T-helper 2 cell treated with Interferon-gamma antibody and Interleukin-4, amounts not matched to agents 5 μg/mL and 100 μg/mL, for 36 hours (primary cell): ENCODE results near the gene RGR.
A peak's percentile ranks its signal among the peaks of the same experiment; 100 is the strongest.

Experiments
- DNase-seq: peaks from one replicate; pipeline ENCODE4 v3.0.0; 2021; ENCODE audit warnings: low spot score
- H3K27ac Mint-ChIP-seq: one replicate; pipeline ENCODE4 v1.8.0; 2021; ENCODE audit warnings: mild to moderate bottlenecking, mixed read lengths
- H3K27me3 Mint-ChIP-seq: one replicate; pipeline ENCODE4 v1.8.0; 2021; ENCODE audit warnings: low read depth, mixed read lengths
- H3K36me3 Mint-ChIP-seq: one replicate; pipeline ENCODE4 v1.8.0; 2021; ENCODE audit warnings: low read depth, mixed read lengths
- H3K4me1 Mint-ChIP-seq: one replicate; pipeline ENCODE4 v1.8.0; 2021; ENCODE audit warnings: low read depth, mixed read lengths
- H3K4me3 Mint-ChIP-seq: one replicate; pipeline ENCODE4 v1.8.0; 2022; ENCODE audit warnings: mild to moderate bottlenecking, moderate library complexity, mixed read lengths
- H3K9me3 Mint-ChIP-seq: one replicate; pipeline ENCODE4 v1.8.0; 2021; ENCODE audit warnings: mixed read lengths

The RGR gene

DNA sequence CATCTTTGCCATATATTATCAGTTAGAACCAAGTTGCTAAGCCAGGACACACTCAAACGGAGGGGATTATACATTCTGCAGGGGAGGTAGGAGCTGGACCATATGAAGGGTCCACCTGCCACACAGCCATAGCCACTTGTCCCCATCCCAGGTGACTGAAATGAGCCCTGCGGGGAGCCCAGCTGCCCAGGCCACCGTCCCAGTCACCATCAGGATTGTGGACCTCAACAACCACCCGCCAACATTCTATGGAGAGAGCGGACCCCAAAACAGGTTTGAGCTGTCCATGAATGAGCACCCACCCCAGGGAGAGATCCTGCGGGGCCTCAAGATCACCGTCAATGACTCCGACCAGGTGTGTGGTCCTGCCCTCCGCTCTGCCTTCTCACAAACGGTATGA lies 36.8 kb upstream of the RGR start:
- no peaks in the 10 kb centered on the region for H3K4me1 Mint-ChIP-seq
- no peak for DNase-seq
- H3K36me3 Mint-ChIP-seq, result no peaks in the 10 kb centered on the region
- H3K27me3 Mint-ChIP-seq, result peaks cover 6% of the 10 kb centered on the region
- no peak overlapping the region for H3K27ac Mint-ChIP-seq
- H3K9me3 Mint-ChIP-seq, result no peaks in the 10 kb centered on the region
- H3K4me3 Mint-ChIP-seq, result no peak overlapping the region

DNA sequence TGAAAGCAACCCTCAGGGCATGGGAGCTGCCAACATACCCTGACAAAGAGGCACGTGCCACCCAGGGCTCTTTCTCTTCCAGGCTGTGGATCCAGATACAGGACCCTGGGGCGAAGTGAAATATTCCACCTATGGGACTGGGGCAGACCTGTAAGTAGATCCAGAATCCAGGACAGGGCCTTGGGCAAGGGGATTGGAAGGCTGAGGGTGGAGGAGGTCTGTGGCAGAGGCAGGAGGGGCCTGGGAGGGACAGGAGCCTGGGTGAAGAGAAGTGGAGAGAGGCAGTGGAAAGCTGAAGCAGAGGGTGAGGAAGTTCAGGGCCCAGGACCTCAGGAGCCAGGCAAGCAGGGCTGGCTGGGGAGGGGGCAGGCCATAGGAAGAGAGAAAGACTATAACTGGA lies 33.3 kb upstream of the RGR start:
- H3K36me3 Mint-ChIP-seq, result no peaks in the 10 kb centered on the region
- H3K4me1 Mint-ChIP-seq, result peaks cover 2% of the 10 kb centered on the region
- H3K27me3 Mint-ChIP-seq, result peaks cover 6% of the 10 kb centered on the region
- no peak overlapping the region for H3K4me3 Mint-ChIP-seq
- no peaks in the 10 kb centered on the region for H3K9me3 Mint-ChIP-seq
- H3K27ac Mint-ChIP-seq, result no peak overlapping the region
- no peak for DNase-seq

DNA sequence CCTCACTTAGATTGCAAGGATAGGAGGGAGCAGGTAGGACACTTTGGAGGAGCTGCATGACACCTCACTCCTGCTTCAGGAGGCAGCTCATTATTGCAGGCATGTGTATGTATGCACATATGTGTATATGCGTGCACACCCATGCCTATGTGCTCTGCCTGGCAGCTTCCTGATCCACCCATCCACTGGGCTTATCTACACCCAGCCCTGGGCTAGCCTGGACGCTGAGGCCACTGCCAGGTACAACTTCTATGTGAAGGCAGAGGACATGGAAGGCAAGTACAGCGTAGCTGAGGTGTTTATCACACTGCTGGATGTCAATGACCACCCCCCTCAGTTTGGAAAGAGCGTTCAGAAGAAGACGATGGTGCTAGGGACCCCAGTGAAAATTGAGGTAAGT lies 32.8 kb upstream of the RGR start:
- H3K4me3 Mint-ChIP-seq, result no peak overlapping the region

DNA sequence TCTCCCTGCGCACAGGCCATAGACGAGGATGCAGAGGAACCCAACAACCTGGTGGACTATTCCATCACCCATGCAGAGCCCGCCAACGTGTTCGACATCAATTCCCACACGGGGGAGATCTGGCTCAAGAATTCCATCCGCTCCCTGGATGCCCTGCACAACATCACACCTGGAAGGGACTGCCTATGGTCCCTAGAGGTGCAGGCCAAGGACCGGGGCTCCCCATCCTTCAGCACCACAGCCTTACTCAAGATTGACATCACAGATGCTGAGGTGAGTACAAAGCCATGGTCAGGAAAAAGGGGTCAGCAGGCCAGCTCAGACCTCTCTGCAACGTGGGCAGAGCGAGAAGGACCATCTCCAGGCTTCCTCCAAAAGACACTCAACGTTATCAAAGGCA lies 31.8 kb upstream of the RGR start:
- DNase-seq, result no peak
- H3K36me3 Mint-ChIP-seq, result no peaks in the 10 kb centered on the region
- H3K27me3 Mint-ChIP-seq, result no peaks in the 10 kb centered on the region
- peaks cover 2% of the 10 kb centered on the region for H3K4me1 Mint-ChIP-seq
- no peak overlapping the region for H3K4me3 Mint-ChIP-seq
- no peak overlapping the region for H3K27ac Mint-ChIP-seq
- H3K9me3 Mint-ChIP-seq, result no peaks in the 10 kb centered on the region

More for the DNA sequence above, 32.8 kb upstream of the RGR start:
- no peaks in the 10 kb centered on the region for H3K36me3 Mint-ChIP-seq
- no peak for DNase-seq
- no peak overlapping the region for H3K27ac Mint-ChIP-seq
- H3K9me3 Mint-ChIP-seq, result no peaks in the 10 kb centered on the region
- peaks cover 2% of the 10 kb centered on the region for H3K4me1 Mint-ChIP-seq
- peaks cover 4% of the 10 kb centered on the region for H3K27me3 Mint-ChIP-seq

DNA sequence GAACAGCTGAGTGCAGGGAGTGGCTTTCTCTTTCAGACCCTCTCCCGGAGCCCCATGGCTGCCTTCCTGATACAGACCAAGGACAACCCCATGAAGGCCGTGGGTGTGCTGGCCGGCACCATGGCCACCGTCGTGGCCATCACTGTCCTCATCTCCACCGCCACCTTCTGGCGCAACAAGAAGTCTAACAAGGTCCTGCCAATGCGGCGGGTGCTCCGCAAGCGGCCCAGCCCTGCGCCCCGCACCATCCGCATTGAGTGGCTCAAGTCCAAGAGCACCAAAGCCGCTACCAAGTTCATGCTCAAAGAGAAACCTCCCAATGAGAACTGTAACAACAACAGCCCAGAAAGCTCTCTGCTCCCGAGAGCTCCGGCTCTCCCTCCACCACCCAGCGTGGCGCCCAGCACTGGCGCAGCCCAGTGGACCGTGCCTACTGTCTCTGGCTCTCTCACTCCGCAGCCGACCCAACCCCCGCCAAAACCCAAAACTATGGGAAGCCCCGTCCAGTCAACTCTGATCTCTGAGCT lies 30.7 kb upstream of the RGR start:
- Mint-ChIP-seq H3K9me3 (peaks cover under 1% of the 10 kb centered on the region), H3K4me1 (peaks cover 2% of the 10 kb centered on the region), H3K36me3 (no peaks in the 10 kb centered on the region), H3K27me3 (no peaks in the 10 kb centered on the region), H3K4me3 (peak overlapping the region; percentile 33), H3K27ac (no peak overlapping the region)
- DNase-seq, result no peak

DNA sequence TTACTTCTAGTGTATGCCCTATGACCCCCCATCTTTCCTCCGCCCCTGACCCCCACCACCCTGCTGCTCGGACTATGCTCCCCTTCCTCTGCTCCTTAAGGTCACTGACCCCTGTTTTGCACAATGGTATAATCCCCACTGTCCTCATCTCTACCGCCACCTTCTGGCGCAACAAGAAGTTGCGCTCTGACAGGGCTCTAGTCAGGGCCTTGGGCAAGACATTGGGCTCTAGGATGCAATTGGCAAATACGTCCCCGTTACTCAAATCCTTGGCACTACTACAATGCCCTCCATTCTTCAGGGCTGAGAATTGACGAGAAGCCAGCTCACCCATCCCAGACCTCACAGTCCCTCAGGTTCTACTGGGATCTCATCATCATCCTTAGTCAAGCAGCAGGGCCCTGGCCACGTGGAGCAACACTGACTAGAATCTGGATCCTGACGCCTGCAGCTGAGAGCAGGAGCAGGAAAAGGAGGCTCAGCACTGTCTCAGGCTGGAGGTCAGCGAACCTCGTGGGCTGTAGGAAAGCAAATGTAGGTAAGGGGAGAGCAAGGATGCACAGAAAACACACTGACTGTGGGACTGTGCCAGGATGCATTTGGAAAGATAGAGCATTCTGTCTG lies 30.1 kb upstream of the RGR start:
- H3K4me1 Mint-ChIP-seq, result peaks cover 2% of the 10 kb centered on the region
- H3K27ac Mint-ChIP-seq, result no peak overlapping the region
- no peaks in the 10 kb centered on the region for H3K27me3 Mint-ChIP-seq
- H3K36me3 Mint-ChIP-seq, result no peaks in the 10 kb centered on the region
- H3K4me3 Mint-ChIP-seq, result peak overlapping the region; percentile 33
- H3K9me3 Mint-ChIP-seq, result peaks cover 6% of the 10 kb centered on the region
- peak; percentile 16 for DNase-seq

DNA sequence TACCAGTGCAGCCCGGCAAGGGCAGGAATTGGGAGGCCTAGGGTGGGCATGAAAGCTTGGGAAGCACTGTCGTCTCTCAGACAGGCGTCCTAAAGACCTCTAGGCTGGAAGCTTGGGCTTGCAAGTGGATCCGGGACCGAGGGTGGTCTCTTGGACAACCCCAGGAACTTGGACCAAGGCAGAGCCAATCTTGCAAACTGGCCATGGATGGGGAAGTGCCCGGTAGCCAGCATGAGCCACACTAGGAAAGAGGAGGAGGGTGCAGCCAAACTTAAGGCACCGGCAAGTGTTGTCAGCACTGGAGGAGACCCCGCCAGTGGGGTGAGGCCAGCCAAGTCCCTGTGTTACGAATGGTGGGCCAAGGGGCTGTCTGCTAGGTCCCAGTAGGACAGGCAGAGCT lies 28.0 kb upstream of the RGR start:
- peaks cover 2% of the 10 kb centered on the region for H3K4me1 Mint-ChIP-seq
- peaks cover 6% of the 10 kb centered on the region for H3K9me3 Mint-ChIP-seq
- DNase-seq, result no peak
- no peaks in the 10 kb centered on the region for H3K27me3 Mint-ChIP-seq
- H3K36me3 Mint-ChIP-seq, result no peaks in the 10 kb centered on the region
- H3K4me3 Mint-ChIP-seq, result no peak overlapping the region
- no peak overlapping the region for H3K27ac Mint-ChIP-seq

DNA sequence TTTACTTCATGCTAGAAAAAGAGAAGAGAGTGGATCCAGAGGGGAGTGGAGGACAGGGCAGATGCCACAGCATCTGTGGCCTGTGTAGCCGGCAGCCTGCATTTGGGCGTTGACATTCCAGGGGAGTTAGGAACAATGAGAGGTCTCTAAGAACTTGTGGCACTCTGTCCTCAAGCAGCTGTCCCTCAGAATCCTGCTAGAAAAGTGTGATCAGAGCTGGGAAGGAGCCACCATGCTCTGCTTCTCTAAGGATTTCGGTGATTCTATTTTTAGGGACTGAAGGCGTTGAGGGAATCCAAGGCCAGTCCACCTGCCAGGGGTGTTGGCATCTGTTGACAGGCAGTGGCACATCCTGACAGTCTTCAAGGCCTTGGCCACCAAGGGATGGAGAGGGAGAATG lies 27.1 kb upstream of the RGR start:
- DNase-seq, result no peak
- Mint-ChIP-seq H3K27ac (no peak overlapping the region), H3K27me3 (no peaks in the 10 kb centered on the region), H3K36me3 (no peaks in the 10 kb centered on the region), H3K4me1 (peaks cover 2% of the 10 kb centered on the region), H3K9me3 (peaks cover 6% of the 10 kb centered on the region), H3K4me3 (no peak overlapping the region)

DNA sequence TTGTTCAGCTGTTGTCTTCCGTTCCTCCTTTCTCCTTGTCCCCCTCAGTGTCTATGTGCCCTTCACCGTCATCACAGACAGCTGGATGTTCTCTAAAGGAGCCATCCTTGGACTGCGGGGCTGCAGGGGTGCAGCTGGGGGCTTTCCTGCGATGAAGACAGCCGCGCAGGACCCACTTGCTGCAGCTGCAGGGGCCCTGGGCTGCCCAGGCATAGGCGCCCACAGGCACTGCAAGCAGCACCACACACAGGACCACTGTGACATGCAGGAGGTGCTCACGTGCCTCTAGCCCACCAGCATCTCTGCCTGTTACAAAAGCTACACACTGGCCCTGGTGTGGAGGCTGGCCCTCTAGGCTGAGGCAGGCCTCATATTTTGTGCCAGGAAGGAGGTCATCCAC lies 22.9 kb upstream of the RGR start:
- Mint-ChIP-seq H3K4me3 (no peak overlapping the region), H3K27me3 (no peaks in the 10 kb centered on the region), H3K27ac (no peak overlapping the region), H3K4me1 (no peaks in the 10 kb centered on the region), H3K9me3 (peaks cover 6% of the 10 kb centered on the region), H3K36me3 (no peaks in the 10 kb centered on the region)
- no peak for DNase-seq

DNA sequence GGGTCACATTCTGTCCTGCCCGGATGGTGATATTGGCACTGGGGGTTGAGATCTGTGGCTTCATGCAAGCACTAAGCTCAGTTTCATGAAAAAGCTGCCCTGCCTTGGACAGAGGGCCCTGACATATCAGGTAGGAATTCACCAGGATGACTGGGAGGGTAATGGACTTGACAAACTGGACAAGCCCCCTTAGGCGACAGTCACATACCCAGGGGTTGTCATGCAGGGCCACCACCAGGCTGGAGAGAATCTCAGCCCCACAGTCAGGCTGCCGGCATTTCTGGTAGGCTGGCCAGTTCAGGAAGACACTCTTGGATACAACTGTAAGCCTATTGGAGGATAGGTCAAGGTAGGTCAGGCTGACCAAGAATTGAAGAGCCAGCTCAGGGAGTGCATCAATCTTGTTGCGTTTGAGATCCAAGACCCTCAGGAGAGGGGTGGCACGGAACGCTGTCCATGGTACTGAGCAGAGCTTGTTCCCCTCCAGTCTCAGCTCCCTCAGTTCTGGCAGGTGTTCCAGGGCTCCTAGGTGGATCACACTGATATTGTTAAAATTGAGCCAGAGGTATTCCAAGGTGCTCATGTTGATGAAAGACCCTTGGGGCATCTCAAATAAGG lies 20.3 kb upstream of the RGR start:
- Mint-ChIP-seq H3K27ac (no peak overlapping the region), H3K4me1 (no peaks in the 10 kb centered on the region), H3K9me3 (peaks cover 1% of the 10 kb centered on the region), H3K36me3 (no peaks in the 10 kb centered on the region), H3K4me3 (no peak overlapping the region), H3K27me3 (no peaks in the 10 kb centered on the region)
- DNase-seq, result no peak

DNA sequence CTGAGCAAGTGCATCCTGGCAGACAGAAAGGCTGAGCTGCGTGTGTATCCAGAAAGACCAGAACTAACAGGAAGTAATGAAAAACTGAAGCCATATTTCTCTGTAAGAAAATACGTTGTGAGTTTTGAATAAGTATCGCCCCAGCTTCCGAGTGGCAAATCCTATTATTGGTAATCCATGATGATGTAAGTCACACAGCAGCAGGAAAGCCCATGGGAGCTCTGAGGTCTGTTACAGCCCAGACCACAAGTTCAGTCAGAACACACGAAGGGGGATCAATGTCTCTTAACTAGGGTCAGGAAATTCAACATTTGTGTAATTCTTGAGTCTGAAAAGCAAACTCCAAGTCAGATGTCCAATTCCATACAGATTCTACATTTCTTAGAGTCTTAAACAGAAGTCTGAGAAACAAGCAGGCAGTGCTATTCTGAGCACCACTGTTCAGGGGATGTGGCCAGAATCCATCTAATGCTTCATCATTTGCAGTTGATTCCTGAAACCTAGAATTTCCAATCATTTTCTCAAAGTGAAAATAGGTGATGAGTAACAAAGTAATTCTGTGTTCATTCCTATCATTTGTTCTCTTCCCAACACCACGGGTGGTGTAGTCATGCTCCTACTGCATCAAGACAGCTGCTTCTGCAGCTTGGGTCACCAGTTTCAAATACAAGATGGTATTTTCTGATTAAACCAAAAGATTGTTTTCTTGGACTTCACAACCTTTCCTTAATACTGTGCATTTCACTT lies 19.3 kb upstream of the RGR start, which contains the start of gene LRIT2:
TSS of gene LRIT2 (minus strand) at position 118 of the 747 bp plus-strand sequence. CDS start at position 94, 24 bp downstream.
- no peaks in the 10 kb centered on the region for H3K9me3 Mint-ChIP-seq
- no peaks in the 10 kb centered on the region for H3K4me1 Mint-ChIP-seq
- no peaks in the 10 kb centered on the region for H3K27me3 Mint-ChIP-seq
- H3K27ac Mint-ChIP-seq, result no peak within 1 kb of the TSS
- no peak within 1 kb of the TSS for H3K4me3 Mint-ChIP-seq
- DNase-seq, result no peak
- no peaks in the 10 kb centered on the region for H3K36me3 Mint-ChIP-seq

DNA sequence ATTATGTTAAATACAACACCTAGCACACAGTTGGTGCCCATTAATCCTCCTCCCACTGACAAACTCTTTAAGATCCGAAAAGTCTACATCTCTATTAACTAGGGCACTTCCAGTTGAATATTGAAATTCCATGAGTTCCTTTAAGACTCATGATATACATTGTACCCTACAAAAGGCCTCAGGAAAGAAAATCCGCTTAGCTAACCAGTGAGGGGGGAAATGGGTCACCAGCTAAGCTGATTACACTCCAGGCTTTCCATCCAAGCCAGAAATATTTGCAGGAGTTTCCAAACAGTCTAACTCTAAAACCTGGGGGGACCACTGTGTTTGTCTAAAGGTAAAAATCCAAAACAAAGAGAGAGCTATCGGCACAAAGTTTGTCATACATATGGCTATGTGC lies 18.2 kb upstream of the RGR start:
- H3K4me1 Mint-ChIP-seq, result no peaks in the 10 kb centered on the region
- DNase-seq, result no peak
- H3K27me3 Mint-ChIP-seq, result no peaks in the 10 kb centered on the region
- H3K36me3 Mint-ChIP-seq, result no peaks in the 10 kb centered on the region
- H3K4me3 Mint-ChIP-seq, result no peak overlapping the region
- no peak overlapping the region for H3K27ac Mint-ChIP-seq
- H3K9me3 Mint-ChIP-seq, result no peaks in the 10 kb centered on the region

DNA sequence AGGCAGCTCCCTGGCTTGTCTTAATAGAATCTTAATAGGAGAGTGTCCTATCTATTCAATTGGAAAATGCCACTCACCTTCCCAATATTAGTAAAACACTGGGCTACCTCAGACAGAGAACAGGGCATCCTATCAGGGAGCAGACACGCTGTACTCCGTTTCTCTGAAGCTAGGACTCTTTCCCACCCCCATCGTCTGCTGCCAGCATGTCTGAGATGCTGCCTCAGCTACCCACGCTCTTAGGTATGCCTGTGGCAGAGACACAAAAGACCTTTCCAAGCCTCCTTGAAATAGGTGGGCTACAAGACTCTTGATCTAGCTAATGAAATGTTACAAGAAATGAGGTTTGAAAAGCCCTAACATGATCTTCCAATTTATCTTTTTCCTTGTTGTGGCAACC lies 17.0 kb upstream of the RGR start:
- DNase-seq, result no peak
- H3K36me3 Mint-ChIP-seq, result no peaks in the 10 kb centered on the region
- H3K9me3 Mint-ChIP-seq, result no peaks in the 10 kb centered on the region
- no peak overlapping the region for H3K27ac Mint-ChIP-seq
- no peaks in the 10 kb centered on the region for H3K4me1 Mint-ChIP-seq
- H3K27me3 Mint-ChIP-seq, result no peaks in the 10 kb centered on the region
- no peak overlapping the region for H3K4me3 Mint-ChIP-seq

DNA sequence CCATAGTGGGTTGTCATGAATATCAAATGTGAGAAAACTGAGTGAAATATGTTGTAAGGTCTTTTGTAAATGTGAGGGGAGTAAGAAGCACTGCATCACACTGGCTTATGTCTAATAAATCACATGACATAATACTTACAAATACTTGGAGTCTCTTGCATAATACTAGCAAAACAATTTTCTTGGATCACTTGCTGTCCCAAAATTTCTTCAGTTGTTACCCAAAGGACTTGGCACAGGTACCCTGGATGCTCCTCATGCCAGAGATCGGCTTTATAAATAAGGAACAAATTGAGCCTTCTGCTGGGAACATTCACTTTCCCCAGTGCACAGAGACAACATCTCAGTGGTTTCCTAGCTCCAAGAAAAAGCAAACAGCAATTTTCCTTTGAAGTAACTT lies 14.5 kb upstream of the RGR start:
- Mint-ChIP-seq H3K9me3 (no peaks in the 10 kb centered on the region), H3K27ac (no peak overlapping the region), H3K4me3 (no peak overlapping the region), H3K4me1 (no peaks in the 10 kb centered on the region), H3K27me3 (no peaks in the 10 kb centered on the region), H3K36me3 (no peaks in the 10 kb centered on the region)
- DNase-seq, result no peak
